Ectodermal cell (in vitro differentiated cells): Measurements from ENCODE around the gene PKD2.
"Not testable (repeated sequence)": the region's sequence is repeated elsewhere in the genome, so short reads cannot be mapped to it uniquely, and the experiment has no call there.

Experiments
- H3K27ac ChIP-seq: 2 replicates; pipeline ENCODE4 v1.7.0; 2013; ENCODE audit warnings: mild to moderate bottlenecking, low read depth, low read length; ENCODE audit not compliant: insufficient read depth, poor library complexity, severe bottlenecking
- H3K27me3 ChIP-seq: 2 replicates; pipeline ENCODE4 v1.7.0; 2013; ENCODE audit warnings: mild to moderate bottlenecking, low read length; ENCODE audit not compliant: insufficient read depth, control insufficient read depth, poor library complexity, severe bottlenecking
- H3K36me3 ChIP-seq: one replicate; pipeline ENCODE4 v1.7.0; 2013; ENCODE audit warnings: low read length; ENCODE audit not compliant: control insufficient read depth, insufficient read depth
- H3K4me1 ChIP-seq: one replicate; pipeline ENCODE4 v1.7.0; 2013; ENCODE audit warnings: low read length; ENCODE audit not compliant: control insufficient read depth, insufficient read depth
- H3K4me3 ChIP-seq: 2 replicates; pipeline ENCODE4 v1.7.0; 2013; ENCODE audit warnings: low read depth, low read length, control low read depth; ENCODE audit not compliant: insufficient read depth
- H3K9me3 ChIP-seq: 2 replicates; pipeline ENCODE4 v1.7.0; 2013; ENCODE audit warnings: mild to moderate bottlenecking, low read length, moderate library complexity; ENCODE audit not compliant: control insufficient read depth
- WGBS, 2 experiments: methylation state at CpG; one replicate each; pipeline ENCODE4 v1.1.7; 2013; ENCODE audit warnings: missing lambda C conversion rate in 2 of 2; 5-methylcytosine and 5-hydroxymethylcytosine counted together

PKD2 gene

DNA sequence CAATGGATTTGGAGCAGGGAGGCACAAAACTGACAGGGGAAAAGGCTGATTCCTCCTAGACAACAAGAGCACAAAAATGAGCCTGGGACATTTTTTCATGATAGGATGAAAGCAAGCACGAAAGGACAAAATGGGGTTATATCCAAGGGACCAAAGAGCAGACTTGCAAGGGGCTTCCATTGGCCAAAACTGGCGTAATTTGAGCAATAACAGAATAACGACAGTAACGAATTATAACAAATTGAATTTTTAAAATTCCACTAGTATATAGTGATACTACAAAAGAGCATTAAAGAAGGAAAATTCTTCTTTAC, 21.6 kb upstream of the PKD2 start:
- no peak overlapping the region for H3K27ac ChIP-seq
- H3K9me3 ChIP-seq, result no peaks in the 10 kb centered on the region
- no peaks in the 10 kb centered on the region for H3K27me3 ChIP-seq
- WGBS, 2 experiments, result 65 to 86% methylated on average over 2 to 4 of the region's 4 CpGs
- H3K4me3 ChIP-seq, result no peak overlapping the region
- no peaks in the 10 kb centered on the region for H3K36me3 ChIP-seq
- H3K4me1 ChIP-seq, result no peaks in the 10 kb centered on the region

- Histone ChIP-seq H3K27ac (no peak overlapping the region), H3K27me3 (no peaks in the 10 kb centered on the region), H3K4me1 (no peaks in the 10 kb centered on the region), H3K36me3 (no peaks in the 10 kb centered on the region), H3K9me3 (no peaks in the 10 kb centered on the region), H3K4me3 (no peak overlapping the region)
- 91 to 92% methylated on average over 8 to 9 of the region's 9 CpGs for WGBS, 2 experiments
Measured at GRCh38 chr4:87986508-87986907, 20.9 kb upstream of the PKD2 start.

DNA sequence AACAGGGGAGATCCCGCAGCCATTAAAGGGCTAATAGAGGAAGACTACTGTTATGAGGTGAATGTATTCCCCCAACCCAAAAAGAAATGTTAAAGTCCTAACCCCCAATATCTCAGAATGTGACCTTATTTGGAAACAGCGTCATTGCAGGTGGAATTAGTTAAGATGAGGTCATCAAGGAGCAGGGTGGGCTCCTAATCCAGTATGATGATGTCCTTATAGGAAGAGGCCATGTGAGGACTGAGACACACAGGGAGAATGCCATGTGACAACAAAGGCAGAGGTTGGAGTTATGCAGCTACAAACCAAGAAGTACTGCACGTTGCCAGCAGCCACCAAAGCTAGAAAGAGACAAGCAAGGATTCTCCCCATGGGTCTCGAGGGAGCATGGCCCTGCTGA, 17.7 kb upstream of the PKD2 start:
- no peaks in the 10 kb centered on the region for H3K27me3 ChIP-seq
- WGBS, 2 experiments, result 83 to 87% methylated on average over 3 to 4 of the region's 4 CpGs
- no peaks in the 10 kb centered on the region for H3K9me3 ChIP-seq
- H3K27ac ChIP-seq, result no peak overlapping the region
- H3K4me1 ChIP-seq, result no peaks in the 10 kb centered on the region
- no peaks in the 10 kb centered on the region for H3K36me3 ChIP-seq
- no peak overlapping the region for H3K4me3 ChIP-seq

DNA sequence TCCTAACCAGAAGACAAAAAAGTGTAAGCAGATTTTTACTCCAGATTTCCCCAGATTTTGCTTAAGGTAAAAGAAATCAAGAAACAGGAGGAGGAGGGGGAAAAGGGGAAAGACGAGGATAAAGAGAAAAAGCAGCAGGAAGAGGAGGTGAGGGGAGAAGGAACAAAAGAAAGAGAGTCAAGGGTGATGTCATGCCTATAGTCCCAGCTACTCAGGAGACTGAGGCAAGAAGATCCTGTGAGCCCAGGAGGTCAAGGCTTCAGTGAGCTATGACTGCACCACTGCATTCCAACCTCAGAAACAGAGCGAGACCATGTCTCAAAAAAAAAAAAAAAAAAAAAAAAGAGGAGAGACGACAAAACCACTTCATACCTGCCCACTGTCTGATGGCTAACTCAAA, 12.0 kb upstream of the PKD2 start:
- Histone ChIP-seq H3K27ac (no peak overlapping the region), H3K9me3 (no peaks in the 10 kb centered on the region), H3K27me3 (no peaks in the 10 kb centered on the region), H3K36me3 (no peaks in the 10 kb centered on the region), H3K4me1 (no peaks in the 10 kb centered on the region), H3K4me3 (no peak overlapping the region)
- 35 to 48% methylated on average over 3 of the region's 3 CpGs for WGBS, 2 experiments

GRCh38 chr4:87999191-87999691, 8.2 kb upstream of the PKD2 start:
- not testable (repeated sequence) for H3K4me3 ChIP-seq, H3K9me3 ChIP-seq, H3K27ac ChIP-seq, H3K27me3 ChIP-seq, H3K4me1 ChIP-seq, H3K36me3 ChIP-seq
- WGBS, 2 experiments, result 95 to 100% methylated on average over 2 of the region's 2 CpGs

DNA sequence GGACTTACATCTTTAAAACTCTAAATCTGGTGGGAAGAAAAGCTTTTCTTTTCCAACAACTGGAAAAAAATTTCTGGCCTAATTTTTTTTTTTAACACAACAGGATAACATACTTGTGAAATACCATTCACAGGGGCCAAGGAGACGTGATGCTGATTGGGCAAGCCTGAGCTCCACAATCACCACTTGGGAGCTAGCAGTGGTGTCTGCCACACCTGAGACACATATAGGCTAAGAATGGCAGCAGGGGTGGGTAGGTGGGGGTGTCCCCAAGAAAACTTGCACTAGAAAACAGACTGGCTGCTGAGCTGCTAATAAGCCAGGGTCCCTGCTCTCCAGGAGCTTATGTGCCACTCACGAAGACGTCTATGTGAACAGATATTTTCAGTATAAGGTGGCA, 5.6 kb upstream of the PKD2 start:
- no peak overlapping the region for H3K27ac ChIP-seq
- H3K4me1 ChIP-seq, result no peaks in the 10 kb centered on the region
- H3K36me3 ChIP-seq, result no peaks in the 10 kb centered on the region
- H3K27me3 ChIP-seq, result peaks cover 17% of the 10 kb centered on the region
- H3K9me3 ChIP-seq, result no peaks in the 10 kb centered on the region
- 81 to 85% methylated on average over 3 of the region's 3 CpGs for WGBS, 2 experiments
- H3K4me3 ChIP-seq, result no peak overlapping the region

DNA sequence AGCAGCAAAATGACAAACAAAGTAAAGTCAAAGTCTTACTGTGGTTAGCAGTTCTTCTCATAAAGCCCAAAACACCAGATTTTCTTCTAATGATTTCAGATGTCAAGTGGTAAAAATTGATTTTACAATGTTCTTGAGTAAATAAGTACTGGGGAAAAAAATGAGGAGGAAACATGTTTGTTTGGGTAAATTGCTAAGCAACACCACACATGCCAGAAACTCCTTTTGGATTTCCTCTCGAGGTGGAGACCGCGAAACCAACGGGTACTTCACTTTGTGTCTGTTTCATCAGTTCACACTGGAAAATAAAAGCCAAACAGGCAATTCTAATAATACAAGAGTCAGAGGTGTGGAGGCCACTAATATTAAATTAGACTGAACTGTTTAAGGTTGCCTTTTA, 4.6 kb upstream of the PKD2 start:
- no peak overlapping the region for H3K27ac ChIP-seq
- 93 to 95% methylated on average over 4 of the region's 4 CpGs for WGBS, 2 experiments
- no peak overlapping the region for H3K4me3 ChIP-seq
- H3K27me3 ChIP-seq, result peaks cover 21% of the 10 kb centered on the region
- no peaks in the 10 kb centered on the region for H3K9me3 ChIP-seq
- no peaks in the 10 kb centered on the region for H3K4me1 ChIP-seq
- H3K36me3 ChIP-seq, result no peaks in the 10 kb centered on the region

GRCh38 chr4:88003261-88003660, 4.2 kb upstream of the PKD2 start:
- no peaks in the 10 kb centered on the region for H3K4me1 ChIP-seq
- no peak overlapping the region for H3K4me3 ChIP-seq
- WGBS, 2 experiments, result 76 to 77% methylated on average over 3 of the region's 3 CpGs
- H3K36me3 ChIP-seq, result no peaks in the 10 kb centered on the region
- H3K27ac ChIP-seq, result no peak overlapping the region
- H3K27me3 ChIP-seq, result peaks cover 21% of the 10 kb centered on the region
- H3K9me3 ChIP-seq, result no peaks in the 10 kb centered on the region

DNA sequence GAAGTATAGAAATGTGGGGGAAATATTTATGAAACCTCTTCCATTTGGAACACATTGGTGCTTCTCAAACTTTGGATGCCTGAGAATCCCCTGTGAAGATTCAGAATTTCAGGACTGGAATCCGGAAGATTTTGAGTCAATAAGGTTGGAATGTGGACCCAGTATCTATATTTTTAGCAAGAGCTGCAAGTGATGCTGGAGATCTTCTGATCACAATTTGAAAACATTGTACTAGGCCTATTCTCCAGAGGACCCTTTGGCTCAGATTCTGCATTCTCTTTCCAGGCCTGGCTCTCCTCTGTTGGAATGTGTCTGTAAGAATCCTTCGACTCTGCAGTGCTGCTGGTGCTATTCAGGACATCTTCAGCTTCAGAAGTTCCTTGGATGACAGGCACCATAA, 2.4 kb upstream of the PKD2 start:
- Histone ChIP-seq H3K4me1 (peaks cover 10% of the 10 kb centered on the region), H3K9me3 (no peaks in the 10 kb centered on the region), H3K27ac (no peak overlapping the region), H3K4me3 (no peak overlapping the region), H3K36me3 (no peaks in the 10 kb centered on the region), H3K27me3 (peaks cover 21% of the 10 kb centered on the region)
- WGBS, 2 experiments, result 93 to 96% methylated on average over 2 of the region's 2 CpGs

DNA sequence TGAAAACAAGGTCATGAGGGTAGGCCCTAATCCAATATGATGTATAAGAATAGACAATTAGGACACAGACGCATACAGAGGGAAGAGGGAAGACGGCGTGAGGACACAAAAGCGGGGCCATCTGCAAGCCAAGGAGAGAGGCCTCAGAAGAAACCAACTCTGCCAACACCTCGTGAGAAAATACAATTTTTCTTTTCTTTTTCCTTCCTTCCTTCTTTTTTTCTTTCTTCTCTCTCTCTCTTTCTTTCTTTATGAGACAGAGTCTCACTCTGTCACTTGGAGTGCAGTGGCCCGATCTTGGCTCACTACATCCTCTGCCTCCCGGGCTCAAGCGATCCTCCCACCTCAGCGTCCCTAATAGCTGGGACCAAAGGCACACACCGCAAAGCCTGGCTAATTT, 1.5 kb upstream of the PKD2 start:
- no peaks in the 10 kb centered on the region for H3K36me3 ChIP-seq
- peaks cover 16% of the 10 kb centered on the region for H3K4me1 ChIP-seq
- 87 to 93% methylated on average over 10 of the region's 10 CpGs for WGBS, 2 experiments
- H3K4me3 ChIP-seq, result no peak overlapping the region
- no peaks in the 10 kb centered on the region for H3K9me3 ChIP-seq
- H3K27ac ChIP-seq, result no peak overlapping the region
- peaks cover 21% of the 10 kb centered on the region for H3K27me3 ChIP-seq

- Histone ChIP-seq H3K36me3 (no peaks in the 10 kb centered on the region), H3K27ac (no peak overlapping the region), H3K27me3 (peaks cover 21% of the 10 kb centered on the region), H3K4me1 (peaks cover 16% of the 10 kb centered on the region), H3K9me3 (no peaks in the 10 kb centered on the region), H3K4me3 (peak overlapping the region; percentile 83)
- WGBS, 2 experiments, result 33 to 42% methylated on average over 10 of the region's 10 CpGs
Measured at GRCh38 chr4:88006956-88007303, 505 bp upstream of the PKD2 start.
